K562 (cell line): ENCODE data around the gene LDB1. TPM values are rescaled to one million over a fixed set of nuclear protein-coding genes. Genes with fewer than 3 reads are reported as not detected.
A peak's percentile ranks its signal among the peaks of the same experiment; 100 is the strongest.

ENCODE experiments used
- ATAC-seq: fragments of 200-7000 bp; cut with Tn5 transposase; 3 replicates; pipeline ENCODE4 v1.9.1; 2020; ENCODE audit warnings: moderate library complexity
- BruUV-seq: library from RNA; stranded (reverse); fragments of 400-500 nt; replicated peaks from 2 replicates; lab custom pipeline; 2021; lab: Mats Ljungman, UMichigan
- CTCF ChIA-PET: fragments of 300-600 bp; formaldehyde crosslinking; extraction: SDS; loops from one replicate; lab custom pipeline; 2021; ENCODE audit warnings: low intra/inter-chr PET ratio; lab: Yijun Ruan, JAX
- POLR2A ChIA-PET: fragments of 300-600, 350-650 bp; sonication (Branson Sonifier 250); formaldehyde crosslinking; extraction: SDS; loops from one replicate; lab custom pipeline; 2021; ENCODE audit warnings: antibody characterized with exemption, inconsistent platforms; lab: Yijun Ruan, JAX
- DNase-seq, 4 experiments: peaks; one replicate each; pipeline versions ENCODE4 v3.0.0 to v3.0.0-alpha.2; 2011 to 2018; ENCODE audit warnings: low spot score in 3 of 4, mixed read lengths in 3 of 4; ENCODE audit errors: extremely low read depth in 1 of 4
- FAIRE-seq: peaks from 2 replicates; lab custom pipeline; 2011; peaks lifted over from hg19 to GRCh38; lab: Jason Lieb, UNC
- H2AFZ ChIP-seq: 2 replicates; pipeline ENCODE4 v1.6.0; 2011; ENCODE audit warnings: low read depth, low read length, control low read depth, inconsistent platforms
- H3K27ac ChIP-seq: fragments of 200-600 bp; 3 replicates; pipeline ENCODE4 v1.8.0; 2011; ENCODE audit warnings: low read depth, mild to moderate bottlenecking, control low read depth, inconsistent platforms, low read length, moderate library complexity, mixed read lengths; ENCODE audit errors: extremely low read depth
- H3K27me3 ChIP-seq, 2 experiments: fragments of 300-600 bp in 1 of 2; 2 replicates in 1 of 2; 3 replicates in 1 of 2; pipeline versions ENCODE4 v1.6.0 to v1.8.0; 2011; ENCODE audit warnings: inconsistent platforms in 2 of 2, low read length in 2 of 2, mild to moderate bottlenecking in 1 of 2, mixed read lengths in 1 of 2, moderate library complexity in 1 of 2; ENCODE audit not compliant: control insufficient read depth in 2 of 2, insufficient read depth in 2 of 2
- H3K36me3 ChIP-seq: fragments of 300-600 bp; 3 replicates; pipeline ENCODE4 v1.8.0; 2011; ENCODE audit warnings: mild to moderate bottlenecking, low read length, inconsistent platforms; ENCODE audit not compliant: control insufficient read depth, insufficient read depth
- H3K4me1 ChIP-seq, 2 experiments: fragments of 200-600 bp in 1 of 2; replicated peaks in 1 of 2; 2 replicates in 1 of 2; 3 replicates in 1 of 2; pipeline versions ENCODE4 v1.5.1 to v1.8.0; 2011; ENCODE audit warnings: inconsistent platforms in 2 of 2, low read length in 2 of 2, mild to moderate bottlenecking in 1 of 2, mixed read lengths in 1 of 2, moderate library complexity in 1 of 2; ENCODE audit not compliant: control insufficient read depth in 2 of 2, insufficient read depth in 2 of 2
- H3K4me2 ChIP-seq: 2 replicates; pipeline ENCODE4 v1.6.1; 2011; ENCODE audit warnings: low read length, control low read depth, inconsistent platforms, mixed read lengths; ENCODE audit not compliant: insufficient read depth
- H3K4me3 ChIP-seq: fragments of 200-600 bp; sonication (generic), shearing (Covaris generic); 2 replicates; pipeline ENCODE4 v1.5.1; 2016; ENCODE audit warnings: control low read depth, inconsistent platforms
- H3K79me2 ChIP-seq: fragments of 200-600 bp; 3 replicates; pipeline ENCODE4 v1.8.0; 2011; ENCODE audit warnings: low read length, inconsistent platforms; ENCODE audit not compliant: control insufficient read depth, insufficient read depth
- H3K9ac ChIP-seq, 2 experiments: 2 replicates each; pipeline versions ENCODE4 v1.6.0 to v1.6.1; 2011; ENCODE audit warnings: low read depth in 2 of 2, low read length in 2 of 2, control low read depth in 1 of 2, inconsistent platforms in 1 of 2, mild to moderate bottlenecking in 1 of 2, mixed read lengths in 1 of 2; ENCODE audit not compliant: insufficient read depth in 1 of 2
- H3K9me1 ChIP-seq: one replicate; pipeline ENCODE4 v1.6.0; 2011; ENCODE audit warnings: inconsistent platforms, mild to moderate bottlenecking, low read length, moderate library complexity; ENCODE audit not compliant: control insufficient read depth, insufficient read depth
- H3K9me3 ChIP-seq: replicated peaks from 2 replicates; pipeline ENCODE4 v1.5.1; 2011; ENCODE audit warnings: low read depth, low read length, inconsistent platforms; ENCODE audit not compliant: control insufficient read depth, insufficient read depth
- H4K20me1 ChIP-seq: replicated peaks from 2 replicates; pipeline ENCODE4 v1.6.1; 2011; ENCODE audit warnings: low read length, inconsistent platforms, mixed read lengths; ENCODE audit not compliant: control insufficient read depth, insufficient read depth
- ATF1 ChIP-seq, 2 experiments: fragments of 450-650 bp in 1 of 2; IDR thresholded peaks; 2 replicates each; pipeline ENCODE4 v1.6.1; 2016; ENCODE audit warnings: missing compliant biosample characterization in 1 of 2, missing genetic modification characterization in 1 of 2
- BHLHE40 ChIP-seq: IDR thresholded peaks from 2 replicates; pipeline ENCODE4 v1.6.1; 2011; ENCODE audit warnings: low read length, improper control_type of control experiment
- C11orf30 ChIP-seq: fragments of 450-650 bp; IDR thresholded peaks from 2 replicates; pipeline ENCODE4 v1.6.1; 2016; ENCODE audit warnings: low read depth, mild to moderate bottlenecking
- CC2D1A ChIP-seq: fragments of 450-650 bp; IDR thresholded peaks from 2 replicates; pipeline ENCODE4 v1.6.1; 2017; ENCODE audit warnings: mild to moderate bottlenecking
- EHMT2 ChIP-seq: fragments of 450-650 bp; IDR thresholded peaks from 2 replicates; pipeline ENCODE4 v1.6.1; 2018; ENCODE audit warnings: antibody characterized with exemption
- ETV1 ChIP-seq: fragments of 450-650 bp; conservative IDR thresholded peaks from 2 replicates; pipeline ENCODE4 v1.6.1; 2016; ENCODE audit warnings: missing genetic modification characterization, control low read depth, low read depth, missing compliant biosample characterization
- FOXA3 ChIP-seq, 2 experiments: fragments of 450-650 bp in 1 of 2; sonication (generic) in 1 of 2; formaldehyde crosslinking; IDR thresholded peaks in 1 of 2; conservative IDR thresholded peaks in 1 of 2; 2 replicates each; pipeline versions ENCODE4 v1.4.0 to v1.8.0; 2020 to 2022; ENCODE audit warnings: mild to moderate bottlenecking in 2 of 2, missing genetic modification reagents in 1 of 2
- GABPA ChIP-seq: fragments of 200-800 bp; sonication (Bioruptor generic); conservative IDR thresholded peaks from 2 replicates; pipeline ENCODE4 v1.6.1; 2016; ENCODE audit warnings: low read depth, missing genetic modification characterization, missing compliant biosample characterization
- GTF2E2 ChIP-seq: fragments of 200-800 bp; sonication (Bioruptor generic); IDR thresholded peaks from 2 replicates; pipeline ENCODE4 v1.6.1; 2016; ENCODE audit warnings: missing genetic modification characterization, missing compliant biosample characterization
- MEIS2 ChIP-seq: fragments of 450-650 bp; IDR thresholded peaks from 2 replicates; pipeline ENCODE4 v1.6.1; 2014; ENCODE audit warnings: mild to moderate bottlenecking; ENCODE audit not compliant: partially characterized antibody
- NFRKB ChIP-seq: fragments of 450-650 bp; IDR thresholded peaks from 2 replicates; pipeline ENCODE4 v1.6.1; 2016; ENCODE audit warnings: low read depth
- RAD21 ChIP-seq, 2 experiments: fragments of 250-450 bp in 1 of 2; fragments of 450-650 bp in 1 of 2; sonication (Bioruptor Pico) in 1 of 2; formaldehyde crosslinking in 1 of 2; IDR thresholded peaks in 1 of 2; conservative IDR thresholded peaks in 1 of 2; 2 replicates each; pipeline versions ENCODE4 v1.4.0 to v1.8.0; 2020 to 2022; ENCODE audit warnings: mild to moderate bottlenecking in 2 of 2, moderate library complexity in 1 of 2
- WGBS: fragments of 100-300 bp; shearing (Covaris generic); methylation state at CpG from one replicate; pipeline ENCODE4 v1.1.6; 2016; ENCODE audit warnings: low coverage, mixed read lengths; ENCODE audit not compliant: insufficient coverage; ENCODE audit errors: missing lambda C conversion rate; 5-methylcytosine and 5-hydroxymethylcytosine counted together
- in situ Hi-C: fragments of 300-500 bp; cut with MboI; formaldehyde crosslinking; loops from 4 replicates; pipeline ENCODE4 v1.15.0; 2018; ENCODE audit warnings: inconsistent platforms, mixed read lengths
- intact Hi-C: fragments of 100-400 bp; cut with micrococcal nuclease; formaldehyde crosslinking; loops from 2 replicates; pipeline ENCODE4 v1.14.2; 2022
- polyA plus RNA-seq, 8 experiments: library from polyadenylated mRNA; depleted of rRNA in 4 of 8; stranded (reverse) in 5 of 8; unstranded in 3 of 8; fragments of >200 nt; fragmentation: Nextera tagmentation in 2 of 8; fragmentation: Illumina TruSeq in 1 of 8; extraction: Ambion mirVana in 2 of 8; extraction: Trizol in 1 of 8; gene quantifications; 2 replicates each; pipeline versions ENCODE4 v1.2.1 to v1.2.3, GENCODE V29; 2011 to 2014; ENCODE audit warnings: inconsistent platforms in 1 of 8, missing spikeins in 1 of 8
- total RNA-seq, 7 experiments: library from RNA; depleted of rRNA in 6 of 7; stranded (reverse); fragments of >200 nt in 6 of 7; fragmentation: Illumina TruSeq in 2 of 7; extraction: Trizol in 2 of 7; gene quantifications; 2 replicates each; pipeline versions ENCODE4 v1.2.1 to v1.2.3, GENCODE V29; 2011 to 2021; ENCODE audit warnings: low replicate concordance in 1 of 7
- TF ChIP-seq, protein P1 (sequence below), 2 experiments: fragments of 200-800 bp in 1 of 2; sonication (Bioruptor generic) in 1 of 2; sonication (generic) in 1 of 2; formaldehyde crosslinking in 1 of 2; IDR thresholded peaks in 1 of 2; conservative IDR thresholded peaks in 1 of 2; 2 replicates each; pipeline versions ENCODE4 v1.5.0 to v1.6.1; 2016 to 2020; ENCODE audit warnings: missing compliant biosample characterization in 1 of 2, missing genetic modification characterization in 1 of 2, missing genetic modification reagents in 1 of 2
- TF ChIP-seq, protein P2 (sequence below): fragments of 450-650 bp; IDR thresholded peaks from 2 replicates; pipeline ENCODE4 v1.6.1; 2014; ENCODE audit warnings: low read depth, mild to moderate bottlenecking, moderate library complexity, borderline replicate concordance
- TF ChIP-seq, protein P3 (sequence below): IDR thresholded peaks from 2 replicates; pipeline ENCODE4 v1.6.1; 2011; ENCODE audit warnings: borderline replicate concordance, low read depth, mild to moderate bottlenecking, moderate library complexity, low read length; ENCODE audit not compliant: insufficient read depth, poor library complexity, severe bottlenecking

The LDB1 gene
- total and polyA plus RNA-seq, 9 of the 15 experiments (the other 6 are each of a cell fraction or from before 2014, with no cell fraction given) = 1.9 to 137 (median 105) TPM

DNA sequence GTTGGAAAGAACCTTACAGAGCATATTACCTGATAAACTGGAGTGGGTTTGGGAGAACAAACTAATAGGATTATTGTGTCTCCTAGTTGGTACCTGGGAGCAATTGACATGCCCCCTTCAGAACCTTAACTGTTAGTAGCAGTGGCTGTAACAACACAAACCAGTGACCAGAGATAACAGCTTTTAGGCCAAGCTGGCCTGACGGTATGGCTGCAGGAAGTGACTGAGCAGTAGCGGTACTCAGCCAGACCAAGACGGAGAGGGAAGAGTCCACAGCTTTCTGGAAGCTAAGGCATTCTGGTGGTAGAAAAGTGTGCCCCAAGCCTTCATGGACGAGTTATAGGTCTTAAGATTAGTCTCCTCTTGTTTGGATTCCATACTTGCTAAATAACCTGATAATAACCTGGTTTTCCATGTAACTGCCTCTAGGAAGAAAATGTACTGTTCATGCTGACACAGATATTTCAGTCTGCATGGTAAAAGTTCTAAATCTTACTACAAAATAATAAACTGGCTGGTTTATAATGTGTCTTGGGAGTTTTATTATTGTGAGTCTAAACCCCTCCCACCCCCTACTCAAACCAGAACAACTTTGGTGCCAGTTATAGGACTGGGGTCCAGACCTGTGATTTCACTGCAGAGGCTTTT, 43.3 kb upstream of the LDB1 start:
- 0 out of 4 replicates have a peak overlapping the region, but pooled peaks of 1 of the 2 experiments have one; percentile 4 for H3K9ac ChIP-seq
- H4K20me1 ChIP-seq = no peaks in the 10 kb centered on the region; the same call in none of the 2 replicates
- H3K4me1 ChIP-seq = peaks cover 0 to 13% of the 10 kb centered on the region in 2 experiments; a peak in 3 of 5 replicates
- intact Hi-C loops (no loop called here), in situ Hi-C loops (no loop called here)
- H2AFZ ChIP-seq = no peak overlapping the region
- ATAC-seq (peak; percentile 84), DNase-seq (peak in 2 of 4 experiments; percentile 35 to 53), FAIRE-seq (peak; percentile 54)
- H3K4me3 ChIP-seq = no peak overlapping the region
- H3K27ac ChIP-seq = peak overlapping the region; percentile 52
- POLR2A ChIA-PET = interaction anchor here (0.6 to 1.5 kb wide), 4 partner anchors 9 to 575 kb away, joined by 3 to 9 read pairs (median 4); partner anchors contain the start of genes DPCD and POLL
- no peaks in the 10 kb centered on the region for H3K9me1 ChIP-seq
- H3K36me3 ChIP-seq = peaks cover 57% of the 10 kb centered on the region
- 12% methylated on average over 4 of the region's 4 CpGs for WGBS
- no TSS peak for BruUV-seq
- H3K79me2 ChIP-seq = peaks cover 4% of the 10 kb centered on the region; the same call in 2 of the 3 replicates
- H3K4me2 ChIP-seq = no peak overlapping the region; the same call in 1 of the 2 replicates
- CTCF ChIA-PET = no interaction called here
- H3K27me3 ChIP-seq = no peaks in the 10 kb centered on the region
- H3K9me3 ChIP-seq = no peaks in the 10 kb centered on the region
- TF ChIP-seq, protein P1, sequence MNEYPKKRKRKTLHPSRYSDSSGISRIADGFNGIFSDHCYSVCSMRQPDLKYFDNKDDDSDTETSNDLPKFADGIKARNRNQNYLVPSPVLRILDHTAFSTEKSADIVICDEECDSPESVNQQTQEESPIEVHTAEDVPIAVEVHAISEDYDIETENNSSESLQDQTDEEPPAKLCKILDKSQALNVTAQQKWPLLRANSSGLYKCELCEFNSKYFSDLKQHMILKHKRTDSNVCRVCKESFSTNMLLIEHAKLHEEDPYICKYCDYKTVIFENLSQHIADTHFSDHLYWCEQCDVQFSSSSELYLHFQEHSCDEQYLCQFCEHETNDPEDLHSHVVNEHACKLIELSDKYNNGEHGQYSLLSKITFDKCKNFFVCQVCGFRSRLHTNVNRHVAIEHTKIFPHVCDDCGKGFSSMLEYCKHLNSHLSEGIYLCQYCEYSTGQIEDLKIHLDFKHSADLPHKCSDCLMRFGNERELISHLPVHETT (CRISPR knock-in tag; conservative IDR thresholded peaks at IDR 0.05 in 1 of 2, IDR thresholded peaks at IDR 0.05 in 1 of 2) = peak in 1 of 2 experiments; percentile 24; a peak in 1 of 4 replicates
- TF ChIP-seq GABPA (tag) = 0 out of 2 replicates have a peak, but pooled peaks have one; percentile 18
- peak; percentile 55 for TF ChIP-seq C11orf30
- TF ChIP-seq FOXA3 (CRISPR knock-in tag; conservative IDR thresholded peaks at IDR 0.05 in 1 of 2, IDR thresholded peaks at IDR 0.05 in 1 of 2) = no peak
- TF ChIP-seq BHLHE40 = no peak
- TF ChIP-seq EHMT2 = no peak
- TF ChIP-seq MEIS2 = no peak
- peak; percentile 38; the same call in 1 of the 2 replicates for TF ChIP-seq ETV1
- TF ChIP-seq ATF1 (CRISPR knock-in tag; IDR thresholded peaks at IDR 0.05) = no peak
- TF ChIP-seq ATF1 (tag; IDR thresholded peaks at IDR 0.05) = no peak
- TF ChIP-seq, protein P2, sequence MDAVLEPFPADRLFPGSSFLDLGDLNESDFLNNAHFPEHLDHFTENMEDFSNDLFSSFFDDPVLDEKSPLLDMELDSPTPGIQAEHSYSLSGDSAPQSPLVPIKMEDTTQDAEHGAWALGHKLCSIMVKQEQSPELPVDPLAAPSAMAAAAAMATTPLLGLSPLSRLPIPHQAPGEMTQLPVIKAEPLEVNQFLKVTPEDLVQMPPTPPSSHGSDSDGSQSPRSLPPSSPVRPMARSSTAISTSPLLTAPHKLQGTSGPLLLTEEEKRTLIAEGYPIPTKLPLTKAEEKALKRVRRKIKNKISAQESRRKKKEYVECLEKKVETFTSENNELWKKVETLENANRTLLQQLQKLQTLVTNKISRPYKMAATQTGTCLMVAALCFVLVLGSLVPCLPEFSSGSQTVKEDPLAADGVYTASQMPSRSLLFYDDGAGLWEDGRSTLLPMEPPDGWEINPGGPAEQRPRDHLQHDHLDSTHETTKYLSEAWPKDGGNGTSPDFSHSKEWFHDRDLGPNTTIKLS = no peak
- no peak for TF ChIP-seq CC2D1A
- TF ChIP-seq, protein P3, sequence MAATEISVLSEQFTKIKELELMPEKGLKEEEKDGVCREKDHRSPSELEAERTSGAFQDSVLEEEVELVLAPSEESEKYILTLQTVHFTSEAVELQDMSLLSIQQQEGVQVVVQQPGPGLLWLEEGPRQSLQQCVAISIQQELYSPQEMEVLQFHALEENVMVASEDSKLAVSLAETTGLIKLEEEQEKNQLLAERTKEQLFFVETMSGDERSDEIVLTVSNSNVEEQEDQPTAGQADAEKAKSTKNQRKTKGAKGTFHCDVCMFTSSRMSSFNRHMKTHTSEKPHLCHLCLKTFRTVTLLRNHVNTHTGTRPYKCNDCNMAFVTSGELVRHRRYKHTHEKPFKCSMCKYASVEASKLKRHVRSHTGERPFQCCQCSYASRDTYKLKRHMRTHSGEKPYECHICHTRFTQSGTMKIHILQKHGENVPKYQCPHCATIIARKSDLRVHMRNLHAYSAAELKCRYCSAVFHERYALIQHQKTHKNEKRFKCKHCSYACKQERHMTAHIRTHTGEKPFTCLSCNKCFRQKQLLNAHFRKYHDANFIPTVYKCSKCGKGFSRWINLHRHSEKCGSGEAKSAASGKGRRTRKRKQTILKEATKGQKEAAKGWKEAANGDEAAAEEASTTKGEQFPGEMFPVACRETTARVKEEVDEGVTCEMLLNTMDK = no peak
- TF ChIP-seq GTF2E2 (tag) = no peak
- no peak for TF ChIP-seq NFRKB
- TF ChIP-seq RAD21 (CRISPR knock-in tag; conservative IDR thresholded peaks at IDR 0.05 in 1 of 2, IDR thresholded peaks at IDR 0.05 in 1 of 2) = no peak
